NCI-H526 (cell line): ENCODE data around the gene DTL.

Experiments
- DNase-seq, 2 experiments: peaks; one replicate each; lab custom pipeline; 2025; lab: John Stamatoyannopoulos, UW

Gene DTL

GRCh38 chr1:212132025-212132424, 96.5 kb downstream of the DTL start:
- no peak for DNase-seq

- no peak for DNase-seq
These were observed 97.8 kb downstream of the DTL start for GRCh38 chr1:212133319-212133718.

GRCh38 chr1:212135166-212135565, 99.6 kb downstream of the DTL start:
- DNase-seq: no peak

- DNase-seq: no peak
These were observed 102.3 kb downstream of the DTL start for GRCh38 chr1:212137854-212138253.

GRCh38 chr1:212138457-212138856, 102.9 kb downstream of the DTL start:
- no peak for DNase-seq

GRCh38 chr1:212139526-212140135, 104.1 kb downstream of the DTL start:
- no peak for DNase-seq

GRCh38 chr1:212141404-212141803, 105.9 kb downstream of the DTL start:
- DNase-seq: no peak

GRCh38 chr1:212142883-212143530, 107.5 kb downstream of the DTL start:
- DNase-seq: peak; percentile 86 to 90

- no peak for DNase-seq
These were observed 112.1 kb downstream of the DTL start for GRCh38 chr1:212147581-212148033.

- DNase-seq: no peak
These were observed 114.0 kb downstream of the DTL start for GRCh38 chr1:212149566-212149965.

GRCh38 chr1:212152308-212152693, 116.8 kb downstream of the DTL start:
- no peak for DNase-seq

GRCh38 chr1:212152869-212153268, 117.3 kb downstream of the DTL start:
- no peak for DNase-seq

GRCh38 chr1:212153635-212154034, 118.1 kb downstream of the DTL start:
- DNase-seq: no peak
